ENCODE measurements around the gene PHTF2.

PHTF2 gene

DNA sequence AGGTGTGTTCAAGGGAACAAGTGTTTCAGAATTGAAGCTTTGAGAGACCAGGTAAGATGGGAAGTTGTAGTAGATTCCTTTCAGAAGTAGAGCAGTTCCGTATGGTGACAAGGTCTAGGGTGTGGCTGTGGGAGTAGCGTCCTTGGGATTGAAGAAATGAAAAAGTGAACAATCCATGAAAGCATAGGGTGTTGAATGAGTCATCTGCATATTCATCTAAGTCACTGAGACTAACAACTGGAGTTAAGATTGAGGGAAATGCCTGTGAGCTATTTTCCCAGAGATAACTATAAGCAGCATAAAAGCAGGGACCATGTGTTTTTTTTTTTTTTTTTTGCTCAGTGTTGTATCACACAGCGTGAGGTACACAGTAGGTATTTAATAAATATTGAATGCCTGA lies 134.8 kb downstream of the PHTF2 start:
- no peak overlapping the region for H3K27ac Mint-ChIP-seq (ENCODE audit: low read depth)
- no peak for DNase-seq (ENCODE audit: low spot score in 2 of 2)
- ATAC-seq (replicated peaks; ENCODE audit: extremely low read depth, poor library complexity, severe bottlenecking): no peak
- no peaks in the 10 kb centered on the region for H3K9me3 Mint-ChIP-seq
- peaks cover 5% of the 10 kb centered on the region for H3K4me1 Mint-ChIP-seq
- no peak overlapping the region for H3K4me3 Mint-ChIP-seq
- H3K27me3 Mint-ChIP-seq: no peaks in the 10 kb centered on the region
- peaks cover 15% of the 10 kb centered on the region for H3K36me3 Mint-ChIP-seq (ENCODE audit: insufficient read depth)

GRCh38 chr7:77935652-77936348 lies 137.2 kb downstream of the PHTF2 start:
- Mint-ChIP-seq H3K36me3 (ENCODE audit: insufficient read depth) (peaks cover 8% of the 10 kb centered on the region), H3K4me3 (no peak overlapping the region), H3K27ac (ENCODE audit: low read depth) (no peak overlapping the region)

GRCh38 chr7:77940647-77941046 lies 142.1 kb downstream of the PHTF2 start:
- no peaks in the 10 kb centered on the region for H3K27me3 Mint-ChIP-seq
- H3K36me3 Mint-ChIP-seq (ENCODE audit: insufficient read depth): peaks cover 14% of the 10 kb centered on the region
- H3K9me3 Mint-ChIP-seq: no peaks in the 10 kb centered on the region
- DNase-seq (ENCODE audit: low spot score in 2 of 2) (no peak), ATAC-seq (replicated peaks; ENCODE audit: extremely low read depth, poor library complexity, severe bottlenecking) (no peak)
- no peak overlapping the region for H3K4me3 Mint-ChIP-seq
- H3K27ac Mint-ChIP-seq (ENCODE audit: low read depth): no peak overlapping the region
- H3K4me1 Mint-ChIP-seq: peaks cover 1% of the 10 kb centered on the region

More at GRCh38 chr7:77935652-77936348, 137.2 kb downstream of the PHTF2 start:
- H3K27me3 Mint-ChIP-seq: no peaks in the 10 kb centered on the region
- no peak for DNase-seq (ENCODE audit: low spot score in 2 of 2)
- ATAC-seq (replicated peaks; ENCODE audit: extremely low read depth, poor library complexity, severe bottlenecking): no peak
- H3K4me1 Mint-ChIP-seq: peaks cover 5% of the 10 kb centered on the region
- no peaks in the 10 kb centered on the region for H3K9me3 Mint-ChIP-seq

- H3K4me1 Mint-ChIP-seq: no peaks in the 10 kb centered on the region
- no peaks in the 10 kb centered on the region for H3K27me3 Mint-ChIP-seq
- no peak for ATAC-seq (replicated peaks; ENCODE audit: extremely low read depth, poor library complexity, severe bottlenecking)
- no peaks in the 10 kb centered on the region for H3K9me3 Mint-ChIP-seq
- H3K4me3 Mint-ChIP-seq: no peak overlapping the region
- DNase-seq (ENCODE audit: low spot score in 2 of 2): no peak
- no peak overlapping the region for H3K27ac Mint-ChIP-seq (ENCODE audit: low read depth)
- H3K36me3 Mint-ChIP-seq (ENCODE audit: insufficient read depth): peaks cover 16% of the 10 kb centered on the region
These were observed 143.9 kb downstream of the PHTF2 start for GRCh38 chr7:77942431-77942830.

GRCh38 chr7:77944183-77945182 lies 145.9 kb downstream of the PHTF2 start:
- DNase-seq (ENCODE audit: low spot score in 2 of 2) (no peak), ATAC-seq (replicated peaks; ENCODE audit: extremely low read depth, poor library complexity, severe bottlenecking) (no peak)
- Mint-ChIP-seq H3K9me3 (no peaks in the 10 kb centered on the region), H3K27ac (ENCODE audit: low read depth) (no peak overlapping the region), H3K36me3 (ENCODE audit: insufficient read depth) (peaks cover 14% of the 10 kb centered on the region), H3K4me1 (no peaks in the 10 kb centered on the region), H3K27me3 (no peaks in the 10 kb centered on the region), H3K4me3 (no peak overlapping the region)

- Mint-ChIP-seq H3K9me3 (no peaks in the 10 kb centered on the region), H3K27me3 (no peaks in the 10 kb centered on the region), H3K36me3 (ENCODE audit: insufficient read depth) (peaks cover 2% of the 10 kb centered on the region), H3K4me3 (no peak overlapping the region), H3K27ac (ENCODE audit: low read depth) (no peak overlapping the region), H3K4me1 (no peaks in the 10 kb centered on the region)
- DNase-seq (ENCODE audit: low spot score in 2 of 2) (no peak), ATAC-seq (replicated peaks; ENCODE audit: extremely low read depth, poor library complexity, severe bottlenecking) (no peak)
These were observed 152.0 kb downstream of the PHTF2 start for GRCh38 chr7:77950548-77950947.

DNA sequence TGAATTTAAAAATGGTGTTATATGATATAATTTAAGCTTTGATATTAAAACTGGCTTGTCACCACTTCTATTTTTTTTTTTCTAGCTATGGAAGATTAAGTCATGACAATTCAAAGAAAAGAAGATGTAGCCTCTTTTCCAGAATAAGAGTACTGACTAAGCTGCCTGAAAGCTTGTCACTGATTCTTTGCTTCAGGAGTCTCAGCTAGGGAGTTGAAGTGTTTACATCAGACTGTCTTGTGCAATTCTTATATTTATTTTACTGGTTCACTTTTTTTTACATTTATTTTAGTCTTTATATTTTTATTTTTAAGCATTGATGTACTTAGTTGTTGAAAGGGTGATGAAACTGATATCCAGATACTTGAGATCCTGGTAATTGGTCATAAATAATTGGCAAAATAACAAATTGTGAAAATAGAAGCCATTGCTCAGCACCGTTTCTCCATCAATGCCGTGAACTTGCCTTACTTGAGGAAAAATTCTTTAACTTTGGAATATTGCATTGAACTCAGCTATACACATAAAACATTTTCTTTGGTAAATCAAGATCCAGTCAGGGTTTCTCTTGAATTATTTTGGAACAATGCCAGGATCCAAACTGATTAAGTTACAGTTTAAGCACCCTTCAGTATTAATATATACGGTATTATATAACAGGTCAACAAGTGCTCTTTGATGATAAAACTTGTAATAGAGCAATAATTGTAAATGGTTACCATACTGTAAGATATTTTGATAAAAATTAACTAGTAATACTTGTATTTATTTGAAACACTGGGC lies 156.4 kb downstream of the PHTF2 start:
- Mint-ChIP-seq H3K4me3 (no peak overlapping the region), H3K9me3 (no peaks in the 10 kb centered on the region), H3K27me3 (no peaks in the 10 kb centered on the region), H3K27ac (ENCODE audit: low read depth) (no peak overlapping the region), H3K36me3 (ENCODE audit: insufficient read depth) (peaks cover 4% of the 10 kb centered on the region), H3K4me1 (no peaks in the 10 kb centered on the region)
- ATAC-seq (replicated peaks; ENCODE audit: extremely low read depth, poor library complexity, severe bottlenecking): no peak
- no peak for DNase-seq (ENCODE audit: low spot score in 2 of 2)

DNA sequence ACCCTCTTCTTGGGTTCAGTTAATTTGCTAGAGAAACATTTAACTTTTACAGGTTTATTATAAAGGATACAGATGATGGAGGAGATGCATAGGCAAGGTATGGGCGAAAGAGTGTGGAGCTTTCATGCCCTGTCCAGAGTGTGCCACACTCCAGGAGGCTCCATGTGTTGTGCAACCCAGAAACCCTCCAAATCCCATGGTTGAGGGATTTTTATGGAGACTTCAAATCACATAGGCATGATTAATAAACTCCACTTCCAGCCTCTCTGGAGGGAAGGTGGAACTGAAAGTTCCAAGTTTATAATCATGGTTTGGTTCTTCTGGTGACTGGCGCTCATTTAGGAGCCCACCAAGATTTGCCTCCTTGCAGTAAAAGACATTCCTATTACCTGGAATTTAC lies 159.9 kb downstream of the PHTF2 start:
- DNase-seq (ENCODE audit: low spot score in 2 of 2): no peak
- Mint-ChIP-seq H3K4me3 (no peak overlapping the region), H3K27ac (ENCODE audit: low read depth) (no peak overlapping the region), H3K9me3 (no peaks in the 10 kb centered on the region), H3K36me3 (ENCODE audit: insufficient read depth) (peaks cover 4% of the 10 kb centered on the region), H3K27me3 (no peaks in the 10 kb centered on the region), H3K4me1 (no peaks in the 10 kb centered on the region)
- no peak for ATAC-seq (replicated peaks; ENCODE audit: extremely low read depth, poor library complexity, severe bottlenecking)

GRCh38 chr7:77959080-77959479 lies 160.5 kb downstream of the PHTF2 start:
- Mint-ChIP-seq H3K9me3 (no peaks in the 10 kb centered on the region), H3K4me3 (no peak overlapping the region), H3K4me1 (no peaks in the 10 kb centered on the region), H3K27ac (ENCODE audit: low read depth) (no peak overlapping the region), H3K36me3 (ENCODE audit: insufficient read depth) (peaks cover 4% of the 10 kb centered on the region), H3K27me3 (no peaks in the 10 kb centered on the region)
- DNase-seq (ENCODE audit: low spot score in 2 of 2): no peak
- no peak for ATAC-seq (replicated peaks; ENCODE audit: extremely low read depth, poor library complexity, severe bottlenecking)

DNA sequence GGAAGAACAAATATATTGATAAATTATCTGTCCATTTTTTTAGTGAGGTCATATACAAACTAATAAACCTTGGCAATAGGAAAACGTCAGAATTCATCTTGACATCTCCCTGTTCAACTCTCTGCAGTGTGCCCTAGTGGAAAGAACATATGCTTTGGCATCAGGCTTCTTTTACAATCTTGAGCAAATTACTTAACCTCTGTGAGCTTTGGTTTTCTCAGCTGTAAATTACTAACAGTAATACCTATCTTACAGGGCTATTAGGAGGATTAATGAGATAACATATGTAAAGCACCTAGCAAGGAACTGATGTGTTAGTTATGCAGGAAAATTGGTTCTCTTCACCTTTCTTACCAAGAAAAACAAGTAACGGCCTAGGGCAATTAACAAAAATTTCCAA lies 161.8 kb downstream of the PHTF2 start:
- Mint-ChIP-seq H3K27me3 (no peaks in the 10 kb centered on the region), H3K4me3 (no peak overlapping the region), H3K4me1 (no peaks in the 10 kb centered on the region), H3K36me3 (ENCODE audit: insufficient read depth) (peaks cover 4% of the 10 kb centered on the region), H3K9me3 (no peaks in the 10 kb centered on the region), H3K27ac (ENCODE audit: low read depth) (peak overlapping the region; percentile 16)
- no peak for ATAC-seq (replicated peaks; ENCODE audit: extremely low read depth, poor library complexity, severe bottlenecking)
- DNase-seq (ENCODE audit: low spot score in 2 of 2): no peak

- DNase-seq (ENCODE audit: low spot score in 2 of 2): no peak
- H3K36me3 Mint-ChIP-seq (ENCODE audit: insufficient read depth): peaks cover 1% of the 10 kb centered on the region
- H3K4me3 Mint-ChIP-seq: no peak overlapping the region
- no peaks in the 10 kb centered on the region for H3K4me1 Mint-ChIP-seq
- H3K9me3 Mint-ChIP-seq: no peaks in the 10 kb centered on the region
- ATAC-seq (replicated peaks; ENCODE audit: extremely low read depth, poor library complexity, severe bottlenecking): no peak
- no peak overlapping the region for H3K27ac Mint-ChIP-seq (ENCODE audit: low read depth)
- H3K27me3 Mint-ChIP-seq: no peaks in the 10 kb centered on the region
These were observed 168.9 kb downstream of the PHTF2 start for GRCh38 chr7:77967429-77967828.

- ATAC-seq (replicated peaks; ENCODE audit: extremely low read depth, poor library complexity, severe bottlenecking): no peak
- Mint-ChIP-seq H3K4me3 (no peak overlapping the region), H3K27me3 (no peaks in the 10 kb centered on the region), H3K9me3 (no peaks in the 10 kb centered on the region), H3K4me1 (no peaks in the 10 kb centered on the region), H3K36me3 (ENCODE audit: insufficient read depth) (peaks cover 1% of the 10 kb centered on the region), H3K27ac (ENCODE audit: low read depth) (no peak overlapping the region)
- no peak for DNase-seq (ENCODE audit: low spot score in 2 of 2)
These were observed 173.2 kb downstream of the PHTF2 start for GRCh38 chr7:77971726-77972125.
